SK-N-SH treated with all-trans-retinoic acid at 6 μM for 48 hours (cell line): ENCODE results near the gene SLX9.

Source experiments
- ATAC-seq: fragments of 200-7000 bp; cut with Tn5 transposase; 3 replicates; pipeline ENCODE4 v1.9.1; 2020; ENCODE audit warnings: mild to moderate bottlenecking, moderate library complexity
- ARNTL ChIP-seq: fragments of 450-650 bp; formaldehyde crosslinking; IDR thresholded peaks from 2 replicates; pipeline ENCODE4 v1.5.0; 2020; ENCODE audit warnings: low read depth, mild to moderate bottlenecking, moderate library complexity, borderline replicate concordance
- BACH2 ChIP-seq: fragments of 250-450 bp; sonication (Bioruptor Pico); IDR thresholded peaks from 2 replicates; pipeline ENCODE4 v1.9.0; 2021; ENCODE audit warnings: mild to moderate bottlenecking, borderline replicate concordance
- CSDC2 ChIP-seq: fragments of 250-450 bp; sonication (Bioruptor Pico); IDR thresholded peaks from 2 replicates; pipeline ENCODE4 v1.5.0; 2020; ENCODE audit warnings: mild to moderate bottlenecking, moderate library complexity
- ESRRG ChIP-seq: fragments of 250-450 bp; sonication (Bioruptor Pico); IDR thresholded peaks from 2 replicates; pipeline ENCODE4 v1.6.1; 2021; ENCODE audit warnings: mild to moderate bottlenecking
- GLIS3 ChIP-seq: fragments of 250-450 bp; sonication (Bioruptor Pico); IDR thresholded peaks from 2 replicates; pipeline ENCODE4 v1.5.0; 2020; ENCODE audit warnings: mild to moderate bottlenecking, moderate library complexity
- OSR1 ChIP-seq: fragments of 250-450 bp; sonication (Bioruptor Pico); IDR thresholded peaks from 2 replicates; pipeline ENCODE4 v1.8.0; 2022; ENCODE audit warnings: moderate library complexity, mild to moderate bottlenecking, inconsistent platforms
- PPARA ChIP-seq: fragments of 250-450 bp; sonication (Bioruptor Pico); IDR thresholded peaks from 2 replicates; pipeline ENCODE4 v1.5.0; 2020; ENCODE audit warnings: mild to moderate bottlenecking, borderline replicate concordance
- RARB ChIP-seq: fragments of 250-450 bp; sonication (Bioruptor Pico); IDR thresholded peaks from 2 replicates; pipeline ENCODE4 v1.8.0; 2021; ENCODE audit warnings: mild to moderate bottlenecking, moderate library complexity
- SNAI2 ChIP-seq: fragments of 250-450 bp; sonication (Bioruptor Pico); IDR thresholded peaks from 2 replicates; pipeline ENCODE4 v1.5.0; 2020; ENCODE audit warnings: mild to moderate bottlenecking, moderate library complexity
- TOX ChIP-seq: fragments of 250-450 bp; sonication (Bioruptor Pico); IDR thresholded peaks from 2 replicates; pipeline ENCODE4 v1.8.0; 2021; ENCODE audit warnings: mild to moderate bottlenecking, moderate library complexity, borderline replicate concordance
- ZC3H10 ChIP-seq: fragments of 250-450 bp; sonication (Bioruptor Pico); IDR thresholded peaks from 2 replicates; pipeline ENCODE4 v1.5.1; 2021; ENCODE audit warnings: mild to moderate bottlenecking, moderate library complexity
- ZFP3 ChIP-seq: fragments of 250-450 bp; sonication (Bioruptor Pico); IDR thresholded peaks from 2 replicates; pipeline ENCODE4 v1.5.0; 2020; ENCODE audit warnings: mild to moderate bottlenecking, moderate library complexity
- ZNF70 ChIP-seq: fragments of 450-650 bp; formaldehyde crosslinking; IDR thresholded peaks from 2 replicates; pipeline ENCODE4 v1.5.0; 2020; ENCODE audit warnings: mild to moderate bottlenecking, moderate library complexity
- ZNF8 ChIP-seq: fragments of 450-650 bp; formaldehyde crosslinking; IDR thresholded peaks from 2 replicates; pipeline ENCODE4 v1.5.0; 2020; ENCODE audit warnings: mild to moderate bottlenecking, moderate library complexity
- TF ChIP-seq, protein P1 (sequence below): fragments of 250-450 bp; sonication (Bioruptor Pico); IDR thresholded peaks from 2 replicates; pipeline ENCODE4 v1.8.0; 2021; ENCODE audit warnings: low read depth, mild to moderate bottlenecking, moderate library complexity, borderline replicate concordance
- TF ChIP-seq, protein P2 (sequence below): fragments of 250-450 bp; sonication (Bioruptor Pico); IDR thresholded peaks from 2 replicates; pipeline ENCODE4 v1.5.1; 2020; ENCODE audit warnings: low read depth, mild to moderate bottlenecking, moderate library complexity
- TF ChIP-seq, protein P3 (sequence below): fragments of 250-450 bp; sonication (Bioruptor Pico); IDR thresholded peaks from 2 replicates; pipeline ENCODE4 v1.5.1; 2021; ENCODE audit warnings: mild to moderate bottlenecking, moderate library complexity
- TF ChIP-seq, protein P4 (sequence below): fragments of 250-450 bp; sonication (Bioruptor Pico); IDR thresholded peaks from 2 replicates; pipeline ENCODE4 v1.8.0; 2020; ENCODE audit warnings: mild to moderate bottlenecking, moderate library complexity, borderline replicate concordance
- TF ChIP-seq, protein P5 (sequence below): fragments of 250-450 bp; sonication (Bioruptor Pico); IDR thresholded peaks from 2 replicates; pipeline ENCODE4 v1.5.0; 2020; ENCODE audit warnings: mild to moderate bottlenecking, moderate library complexity

The SLX9 gene

DNA sequence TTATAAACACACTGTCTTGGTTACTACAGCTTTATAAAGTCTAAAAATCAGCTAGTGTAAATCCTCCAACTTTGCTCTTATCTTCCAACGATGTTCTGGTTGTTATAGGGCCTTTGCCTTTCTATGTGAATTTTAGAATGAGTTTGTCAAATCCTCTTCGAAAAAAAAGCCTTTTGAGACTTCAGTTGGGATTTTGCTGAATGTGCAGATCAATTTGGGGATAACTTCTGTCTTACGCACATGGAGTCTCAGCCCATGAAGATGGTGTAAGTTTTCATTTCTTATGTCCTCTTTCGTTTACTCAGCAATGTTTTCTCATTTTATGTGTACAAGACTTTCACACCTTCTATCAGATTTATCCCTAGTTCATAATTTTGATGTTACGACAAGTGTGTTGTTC, 69.8 kb downstream of the SLX9 start:
- no peak for ATAC-seq
- TF ChIP-seq ARNTL (CRISPR knock-in tag), result no peak
- no peak for TF ChIP-seq CSDC2
- no peak for TF ChIP-seq ZC3H10 (CRISPR knock-in tag)
- no peak for TF ChIP-seq RARB
- TF ChIP-seq OSR1 (CRISPR knock-in tag), result no peak
- no peak for TF ChIP-seq ZNF8
- TF ChIP-seq, protein P1, sequence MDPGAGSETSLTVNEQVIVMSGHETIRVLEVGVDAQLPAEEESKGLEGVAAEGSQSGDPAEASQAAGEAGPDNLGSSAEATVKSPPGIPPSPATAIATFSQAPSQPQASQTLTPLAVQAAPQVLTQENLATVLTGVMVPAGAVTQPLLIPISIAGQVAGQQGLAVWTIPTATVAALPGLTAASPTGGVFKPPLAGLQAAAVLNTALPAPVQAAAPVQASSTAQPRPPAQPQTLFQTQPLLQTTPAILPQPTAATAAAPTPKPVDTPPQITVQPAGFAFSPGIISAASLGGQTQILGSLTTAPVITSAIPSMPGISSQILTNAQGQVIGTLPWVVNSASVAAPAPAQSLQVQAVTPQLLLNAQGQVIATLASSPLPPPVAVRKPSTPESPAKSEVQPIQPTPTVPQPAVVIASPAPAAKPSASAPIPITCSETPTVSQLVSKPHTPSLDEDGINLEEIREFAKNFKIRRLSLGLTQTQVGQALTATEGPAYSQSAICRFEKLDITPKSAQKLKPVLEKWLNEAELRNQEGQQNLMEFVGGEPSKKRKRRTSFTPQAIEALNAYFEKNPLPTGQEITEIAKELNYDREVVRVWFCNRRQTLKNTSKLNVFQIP (CRISPR knock-in tag), result no peak

DNA sequence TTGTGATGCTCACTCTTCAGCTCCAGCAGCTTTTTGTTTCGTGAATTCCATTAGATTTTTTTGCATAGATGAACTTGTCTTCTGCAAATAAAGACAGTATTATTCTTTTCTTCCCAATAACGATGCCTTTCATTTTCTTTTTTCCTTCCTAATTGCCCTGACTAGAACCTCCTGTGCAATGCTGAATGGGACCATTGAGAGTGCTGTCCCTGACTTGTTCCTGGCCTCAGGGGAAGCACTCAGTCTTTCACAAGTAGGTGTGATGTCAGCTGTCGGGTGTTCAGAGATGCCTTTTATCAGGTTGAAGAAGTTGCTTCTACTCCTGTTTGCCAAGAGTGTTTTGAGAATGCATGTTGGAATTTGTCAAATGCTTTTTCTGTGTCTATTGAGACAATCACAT, 70.3 kb downstream of the SLX9 start:
- TF ChIP-seq, protein P2, sequence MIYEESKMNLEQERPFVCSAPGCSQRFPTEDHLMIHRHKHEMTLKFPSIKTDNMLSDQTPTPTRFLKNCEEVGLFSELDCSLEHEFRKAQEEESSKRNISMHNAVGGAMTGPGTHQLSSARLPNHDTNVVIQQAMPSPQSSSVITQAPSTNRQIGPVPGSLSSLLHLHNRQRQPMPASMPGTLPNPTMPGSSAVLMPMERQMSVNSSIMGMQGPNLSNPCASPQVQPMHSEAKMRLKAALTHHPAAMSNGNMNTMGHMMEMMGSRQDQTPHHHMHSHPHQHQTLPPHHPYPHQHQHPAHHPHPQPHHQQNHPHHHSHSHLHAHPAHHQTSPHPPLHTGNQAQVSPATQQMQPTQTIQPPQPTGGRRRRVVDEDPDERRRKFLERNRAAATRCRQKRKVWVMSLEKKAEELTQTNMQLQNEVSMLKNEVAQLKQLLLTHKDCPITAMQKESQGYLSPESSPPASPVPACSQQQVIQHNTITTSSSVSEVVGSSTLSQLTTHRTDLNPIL (CRISPR knock-in tag), result no peak
- TF ChIP-seq GLIS3 (CRISPR knock-in tag) (no peak), RARB (no peak), TOX (CRISPR knock-in tag) (no peak), ZNF8 (no peak), SNAI2 (CRISPR knock-in tag) (no peak), ARNTL (CRISPR knock-in tag) (no peak), PPARA (CRISPR knock-in tag) (no peak), BACH2 (CRISPR knock-in tag) (no peak), OSR1 (CRISPR knock-in tag) (no peak), ZFP3 (CRISPR knock-in tag) (no peak), ESRRG (CRISPR knock-in tag) (no peak), CSDC2 (no peak)
- TF ChIP-seq, protein P3, sequence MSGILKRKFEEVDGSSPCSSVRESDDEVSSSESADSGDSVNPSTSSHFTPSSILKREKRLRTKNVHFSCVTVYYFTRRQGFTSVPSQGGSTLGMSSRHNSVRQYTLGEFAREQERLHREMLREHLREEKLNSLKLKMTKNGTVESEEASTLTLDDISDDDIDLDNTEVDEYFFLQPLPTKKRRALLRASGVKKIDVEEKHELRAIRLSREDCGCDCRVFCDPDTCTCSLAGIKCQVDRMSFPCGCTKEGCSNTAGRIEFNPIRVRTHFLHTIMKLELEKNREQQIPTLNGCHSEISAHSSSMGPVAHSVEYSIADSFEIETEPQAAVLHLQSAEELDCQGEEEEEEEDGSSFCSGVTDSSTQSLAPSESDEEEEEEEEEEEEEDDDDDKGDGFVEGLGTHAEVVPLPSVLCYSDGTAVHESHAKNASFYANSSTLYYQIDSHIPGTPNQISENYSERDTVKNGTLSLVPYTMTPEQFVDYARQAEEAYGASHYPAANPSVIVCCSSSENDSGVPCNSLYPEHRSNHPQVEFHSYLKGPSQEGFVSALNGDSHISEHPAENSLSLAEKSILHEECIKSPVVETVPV (CRISPR knock-in tag), result no peak
- TF ChIP-seq, protein P4, sequence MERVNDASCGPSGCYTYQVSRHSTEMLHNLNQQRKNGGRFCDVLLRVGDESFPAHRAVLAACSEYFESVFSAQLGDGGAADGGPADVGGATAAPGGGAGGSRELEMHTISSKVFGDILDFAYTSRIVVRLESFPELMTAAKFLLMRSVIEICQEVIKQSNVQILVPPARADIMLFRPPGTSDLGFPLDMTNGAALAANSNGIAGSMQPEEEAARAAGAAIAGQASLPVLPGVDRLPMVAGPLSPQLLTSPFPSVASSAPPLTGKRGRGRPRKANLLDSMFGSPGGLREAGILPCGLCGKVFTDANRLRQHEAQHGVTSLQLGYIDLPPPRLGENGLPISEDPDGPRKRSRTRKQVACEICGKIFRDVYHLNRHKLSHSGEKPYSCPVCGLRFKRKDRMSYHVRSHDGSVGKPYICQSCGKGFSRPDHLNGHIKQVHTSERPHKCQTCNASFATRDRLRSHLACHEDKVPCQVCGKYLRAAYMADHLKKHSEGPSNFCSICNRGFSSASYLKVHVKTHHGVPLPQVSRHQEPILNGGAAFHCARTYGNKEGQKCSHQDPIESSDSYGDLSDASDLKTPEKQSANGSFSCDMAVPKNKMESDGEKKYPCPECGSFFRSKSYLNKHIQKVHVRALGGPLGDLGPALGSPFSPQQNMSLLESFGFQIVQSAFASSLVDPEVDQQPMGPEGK, result no peak
- TF ChIP-seq, protein P1 (CRISPR knock-in tag), result no peak
- TF ChIP-seq, protein P5, sequence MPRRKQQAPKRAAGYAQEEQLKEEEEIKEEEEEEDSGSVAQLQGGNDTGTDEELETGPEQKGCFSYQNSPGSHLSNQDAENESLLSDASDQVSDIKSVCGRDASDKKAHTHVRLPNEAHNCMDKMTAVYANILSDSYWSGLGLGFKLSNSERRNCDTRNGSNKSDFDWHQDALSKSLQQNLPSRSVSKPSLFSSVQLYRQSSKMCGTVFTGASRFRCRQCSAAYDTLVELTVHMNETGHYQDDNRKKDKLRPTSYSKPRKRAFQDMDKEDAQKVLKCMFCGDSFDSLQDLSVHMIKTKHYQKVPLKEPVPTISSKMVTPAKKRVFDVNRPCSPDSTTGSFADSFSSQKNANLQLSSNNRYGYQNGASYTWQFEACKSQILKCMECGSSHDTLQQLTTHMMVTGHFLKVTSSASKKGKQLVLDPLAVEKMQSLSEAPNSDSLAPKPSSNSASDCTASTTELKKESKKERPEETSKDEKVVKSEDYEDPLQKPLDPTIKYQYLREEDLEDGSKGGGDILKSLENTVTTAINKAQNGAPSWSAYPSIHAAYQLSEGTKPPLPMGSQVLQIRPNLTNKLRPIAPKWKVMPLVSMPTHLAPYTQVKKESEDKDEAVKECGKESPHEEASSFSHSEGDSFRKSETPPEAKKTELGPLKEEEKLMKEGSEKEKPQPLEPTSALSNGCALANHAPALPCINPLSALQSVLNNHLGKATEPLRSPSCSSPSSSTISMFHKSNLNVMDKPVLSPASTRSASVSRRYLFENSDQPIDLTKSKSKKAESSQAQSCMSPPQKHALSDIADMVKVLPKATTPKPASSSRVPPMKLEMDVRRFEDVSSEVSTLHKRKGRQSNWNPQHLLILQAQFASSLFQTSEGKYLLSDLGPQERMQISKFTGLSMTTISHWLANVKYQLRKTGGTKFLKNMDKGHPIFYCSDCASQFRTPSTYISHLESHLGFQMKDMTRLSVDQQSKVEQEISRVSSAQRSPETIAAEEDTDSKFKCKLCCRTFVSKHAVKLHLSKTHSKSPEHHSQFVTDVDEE, result no peak
- no peak for ATAC-seq

DNA sequence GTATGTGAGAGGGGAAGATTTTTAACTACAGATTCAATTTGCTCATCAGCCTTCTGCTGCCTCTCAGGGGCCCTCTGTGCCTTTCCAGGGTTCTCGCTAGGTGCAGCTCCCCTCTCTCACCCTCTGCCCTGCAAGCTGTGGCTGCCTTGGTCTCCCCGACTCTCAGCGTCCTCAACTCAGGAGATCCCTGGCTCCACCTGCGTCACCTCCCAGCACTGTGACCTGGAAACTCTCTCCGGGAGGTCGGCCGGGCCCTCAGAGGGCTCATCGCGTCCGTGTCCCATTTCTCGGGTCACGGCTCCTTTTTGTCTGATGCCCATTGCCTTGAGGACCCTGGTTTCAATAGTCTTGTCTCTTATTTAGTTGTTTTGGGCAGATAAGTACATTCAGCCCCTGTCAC, 71.0 kb downstream of the SLX9 start:
- no peak for ATAC-seq
- TF ChIP-seq CSDC2 (no peak), OSR1 (CRISPR knock-in tag) (no peak), ZNF70 (no peak), TOX (CRISPR knock-in tag) (no peak)
- TF ChIP-seq, protein P1 (CRISPR knock-in tag), result no peak
